PC-9 (cell line): ENCODE results near the gene TMEM107. TPM values are rescaled to one million over a fixed set of nuclear protein-coding genes. Genes with fewer than 3 reads are reported as not detected.

Experiments used
- BruUV-seq: library from RNA; stranded (reverse); fragments of 400-500 nt; replicated peaks from 2 replicates; lab custom pipeline; 2021; lab: Mats Ljungman, UMichigan
- CTCF ChIA-PET: fragments of 300-600 bp; sonication (Branson Sonifier 250); formaldehyde crosslinking; loops from one replicate; lab custom pipeline; 2022; ENCODE audit warnings: antibody characterized with exemption; lab: Charles Lee
- POLR2A ChIA-PET: fragments of 300-600 bp; sonication (Branson Sonifier 250); formaldehyde crosslinking; loops from one replicate; lab custom pipeline; 2022; ENCODE audit warnings: antibody characterized with exemption; ENCODE audit not compliant: unreplicated experiment; lab: Charles Lee
- DNase-seq, 2 experiments: peaks; one replicate each; pipeline versions ENCODE4 v3.0.0 to v3.0.0-alpha.2; 2015 to 2022; ENCODE audit warnings: mixed read lengths in 1 of 2
- H2AFZ ChIP-seq: fragments of 200-600 bp; sonication (generic); 2 replicates; pipeline ENCODE4 v1.8.1; 2017; ENCODE audit warnings: antibody characterized with exemption
- H3F3A ChIP-seq: fragments of 200-600 bp; sonication (generic); 2 replicates; pipeline ENCODE4 v1.8.1; 2017; ENCODE audit warnings: antibody characterized with exemption, mild to moderate bottlenecking, low read depth; ENCODE audit not compliant: insufficient read depth
- H3K27ac ChIP-seq: fragments of 200-600 bp; sonication (generic); 2 replicates; pipeline ENCODE4 v1.6.1; 2016; ENCODE audit warnings: mixed run types
- H3K27me3 ChIP-seq: fragments of 200-600 bp; sonication (generic); 2 replicates; pipeline ENCODE4 v1.6.1; 2016; ENCODE audit warnings: low read depth, mixed run types; ENCODE audit not compliant: insufficient read depth
- H3K36me3 ChIP-seq: fragments of 200-600 bp; sonication (generic); 2 replicates; pipeline ENCODE4 v1.6.1; 2016; ENCODE audit warnings: low read depth, mixed run types
- H3K4me1 ChIP-seq: fragments of 200-600 bp; sonication (generic); replicated peaks from 2 replicates; pipeline ENCODE4 v1.6.1; 2016; ENCODE audit warnings: mixed run types; ENCODE audit not compliant: insufficient read depth
- H3K4me2 ChIP-seq: fragments of 200-600 bp; sonication (generic); 2 replicates; pipeline ENCODE4 v1.6.1; 2017; ENCODE audit warnings: mixed run types
- H3K4me3 ChIP-seq: fragments of 200-600 bp; sonication (generic); 2 replicates; pipeline ENCODE4 v1.6.1; 2016; ENCODE audit warnings: mixed run types
- H3K79me2 ChIP-seq: fragments of 200-600 bp; sonication (generic); 2 replicates; pipeline ENCODE4 v1.6.1; 2017; ENCODE audit warnings: low read depth, mixed run types
- H3K9me2 ChIP-seq: fragments of 200-600 bp; sonication (generic); 2 replicates; pipeline ENCODE4 v1.8.1; 2017; ENCODE audit warnings: mild to moderate bottlenecking; ENCODE audit not compliant: insufficient read depth
- H3K9me3 ChIP-seq: fragments of 200-600 bp; sonication (generic); 2 replicates; pipeline ENCODE4 v1.8.1; 2016; ENCODE audit warnings: low read depth; ENCODE audit not compliant: insufficient read depth
- H4K20me1 ChIP-seq: fragments of 200-600 bp; sonication (generic); 2 replicates; pipeline ENCODE4 v1.8.1; 2017; ENCODE audit not compliant: insufficient read depth
- CTCF ChIP-seq: fragments of 200-600 bp; sonication (generic); conservative IDR thresholded peaks from 2 replicates; pipeline ENCODE4 v1.6.1; 2017; ENCODE audit warnings: mixed run types, antibody characterized with exemption, mild to moderate bottlenecking, moderate library complexity
- EZH2 ChIP-seq: fragments of 200-600 bp; sonication (generic); IDR thresholded peaks from 2 replicates; pipeline ENCODE4 v1.8.0; 2017; ENCODE audit warnings: antibody characterized with exemption, low read depth
- intact Hi-C: fragments of 100-400 bp; cut with micrococcal nuclease; formaldehyde crosslinking; loops from one replicate; pipeline ENCODE4 v1.10.0; 2022; ENCODE audit not compliant: unreplicated experiment
- total RNA-seq: library from RNA; stranded (reverse); gene quantifications from 2 replicates; pipeline ENCODE4 v1.2.3, GENCODE V29; 2021

Gene TMEM107
- total RNA-seq, 1 experiment from 2014 or later: 59.1 TPM

- ChIA-PET POLR2A (no interaction called here), CTCF (interaction anchor here (0.6 kb wide), 1 partner anchor 765 kb away, joined by 6 read pairs; no protein-coding TSS in a partner anchor)
- peaks cover 6% of the 10 kb centered on the region for H3K4me1 ChIP-seq
- no peak overlapping the region for H3K4me3 ChIP-seq
- no peak overlapping the region for H3K27ac ChIP-seq
- no peaks in the 10 kb centered on the region for H3K36me3 ChIP-seq
- TF ChIP-seq EZH2 (no peak), CTCF (no peak)
- H3K9me3 ChIP-seq: no peaks in the 10 kb centered on the region
- intact Hi-C loops: no loop called here
- no peak overlapping the region for H2AFZ ChIP-seq
- H3K4me2 ChIP-seq: no peak overlapping the region
- H3F3A ChIP-seq: peaks cover 2% of the 10 kb centered on the region; the same call in 1 of the 2 replicates
- no peak for DNase-seq
- no peaks in the 10 kb centered on the region for H3K79me2 ChIP-seq
- no TSS peak for BruUV-seq
- H4K20me1 ChIP-seq: no peaks in the 10 kb centered on the region; the same call in 1 of the 2 replicates
- no peaks in the 10 kb centered on the region for H3K27me3 ChIP-seq
- no peaks in the 10 kb centered on the region for H3K9me2 ChIP-seq
Measured at GRCh38 chr17:8147805-8148404, 28.3 kb downstream of the TMEM107 start.

- ChIA-PET POLR2A (no interaction called here), CTCF (no interaction called here)
- intact Hi-C loops: no loop called here
Measured at GRCh38 chr17:8147141-8147804, 28.9 kb downstream of the TMEM107 start.

More at GRCh38 chr17:8147141-8147804, 28.9 kb downstream of the TMEM107 start:
- Histone ChIP-seq H4K20me1 (no peaks in the 10 kb centered on the region; the same call in 1 of the 2 replicates), H3F3A (no peaks in the 10 kb centered on the region), H3K27me3 (no peaks in the 10 kb centered on the region), H3K27ac (no peak overlapping the region), H3K79me2 (no peaks in the 10 kb centered on the region), H3K4me3 (no peak overlapping the region), H3K4me1 (no peaks in the 10 kb centered on the region), H3K9me3 (no peaks in the 10 kb centered on the region), H3K9me2 (no peaks in the 10 kb centered on the region), H2AFZ (no peak overlapping the region), H3K36me3 (no peaks in the 10 kb centered on the region), H3K4me2 (no peak overlapping the region)
- no TSS peak for BruUV-seq
- no peak for DNase-seq
- no peak for TF ChIP-seq CTCF
- TF ChIP-seq EZH2: no peak
